ES-I3 (cell line): ENCODE measurements around the gene PPIE.
"Not testable (repeated sequence)": the region's sequence is repeated elsewhere in the genome, so short reads cannot be mapped to it uniquely, and the experiment has no call there.

Experiments used
- H3K36me3 ChIP-seq: 2 replicates; pipeline ENCODE4 v1.6.1; 2013; ENCODE audit warnings: mild to moderate bottlenecking, low read length, control low read depth, moderate library complexity; ENCODE audit not compliant: insufficient read depth
- H3K4me1 ChIP-seq: 2 replicates; pipeline ENCODE4 v1.6.1; 2013; ENCODE audit warnings: mild to moderate bottlenecking, control low read depth, low read length; ENCODE audit not compliant: insufficient read depth
- H3K9ac ChIP-seq: 2 replicates; pipeline ENCODE4 v1.6.1; 2013; ENCODE audit warnings: low read depth, mild to moderate bottlenecking, low read length, moderate library complexity
- H3K9me3 ChIP-seq: 2 replicates; pipeline ENCODE4 v1.6.1; 2013; ENCODE audit warnings: mild to moderate bottlenecking, low read length, moderate library complexity; ENCODE audit not compliant: control insufficient read depth, insufficient read depth

Gene PPIE

GRCh38 chr1:39759436-39759726 lies 20.7 kb downstream of the PPIE start:
- no peaks in the 10 kb centered on the region for H3K4me1 ChIP-seq
- H3K36me3 ChIP-seq: no peaks in the 10 kb centered on the region
- H3K9ac ChIP-seq: no peak overlapping the region
- H3K9me3 ChIP-seq: no peaks in the 10 kb centered on the region

GRCh38 chr1:39760074-39761008 lies 21.7 kb downstream of the PPIE start:
- Histone ChIP-seq H3K9ac (no peak overlapping the region), H3K9me3 (no peaks in the 10 kb centered on the region), H3K36me3 (no peaks in the 10 kb centered on the region), H3K4me1 (no peaks in the 10 kb centered on the region)

GRCh38 chr1:39761016-39761415 lies 22.3 kb downstream of the PPIE start:
- H3K9ac ChIP-seq: no peak overlapping the region
- no peaks in the 10 kb centered on the region for H3K9me3 ChIP-seq
- no peaks in the 10 kb centered on the region for H3K4me1 ChIP-seq
- no peaks in the 10 kb centered on the region for H3K36me3 ChIP-seq

GRCh38 chr1:39761557-39762260 lies 23.0 kb downstream of the PPIE start:
- Histone ChIP-seq H3K4me1 (no peaks in the 10 kb centered on the region), H3K36me3 (no peaks in the 10 kb centered on the region), H3K9ac (no peak overlapping the region), H3K9me3 (no peaks in the 10 kb centered on the region)

- no peaks in the 10 kb centered on the region for H3K4me1 ChIP-seq
- no peak overlapping the region for H3K9ac ChIP-seq
- no peaks in the 10 kb centered on the region for H3K9me3 ChIP-seq
- no peaks in the 10 kb centered on the region for H3K36me3 ChIP-seq
Measured at GRCh38 chr1:39762550-39763540, 24.2 kb downstream of the PPIE start.

GRCh38 chr1:39763619-39764374 lies 25.1 kb downstream of the PPIE start:
- not testable (repeated sequence) for H3K36me3 ChIP-seq, H3K9me3 ChIP-seq, H3K4me1 ChIP-seq, H3K9ac ChIP-seq

- H3K4me1 ChIP-seq: not testable (repeated sequence)
Measured at GRCh38 chr1:39764512-39764911, 25.8 kb downstream of the PPIE start.

GRCh38 chr1:39766466-39766865 lies 27.8 kb downstream of the PPIE start:
- H3K9me3 ChIP-seq, H3K9ac ChIP-seq, H3K36me3 ChIP-seq, H3K4me1 ChIP-seq: not testable (repeated sequence)

More at GRCh38 chr1:39764512-39764911, 25.8 kb downstream of the PPIE start:
- H3K36me3 ChIP-seq, H3K9me3 ChIP-seq, H3K9ac ChIP-seq: not testable (repeated sequence)

- not testable (repeated sequence) for H3K9me3 ChIP-seq, H3K4me1 ChIP-seq, H3K9ac ChIP-seq, H3K36me3 ChIP-seq
Measured at GRCh38 chr1:39769502-39769901, 30.8 kb downstream of the PPIE start.

GRCh38 chr1:39770100-39771021 lies 31.7 kb downstream of the PPIE start:
- not testable (repeated sequence) for H3K36me3 ChIP-seq, H3K9me3 ChIP-seq, H3K4me1 ChIP-seq
- peak overlapping the region; percentile 45; the same call in 1 of the 2 replicates for H3K9ac ChIP-seq

GRCh38 chr1:39771022-39771532 lies 32.4 kb downstream of the PPIE start, which contains the start of gene OXCT2:
Gene OXCT2, minus strand, starts transcription at chr1:39771348. Its CDS starts 93 bp downstream, at chr1:39771255.
- not testable (repeated sequence) for H3K36me3 ChIP-seq, H3K9me3 ChIP-seq, H3K4me1 ChIP-seq
- H3K9ac ChIP-seq: peak within 1 kb of the TSS; percentile 45; the same call in 1 of the 2 replicates

- not testable (repeated sequence) for H3K9ac ChIP-seq, H3K36me3 ChIP-seq, H3K4me1 ChIP-seq, H3K9me3 ChIP-seq
Measured at GRCh38 chr1:39773369-39773979, 34.8 kb downstream of the PPIE start.
